Tibial nerve (tissue), 4 donors: ENCODE data around the gene AKAP11.

Experiments used
- CTCF ChIP-seq, 5 experiments: fragments of 200-600 bp in 3 of 5; fragments of 450-650 bp in 2 of 5; sonication (generic) in 3 of 5; IDR thresholded peaks; one replicate each; pipeline ENCODE4 v1.5.1; 2016 to 2019; ENCODE audit warnings: antibody characterized with exemption in 5 of 5, mild to moderate bottlenecking in 3 of 5, moderate library complexity in 2 of 5
- EP300 ChIP-seq, 2 donors: sonication (generic); formaldehyde crosslinking; IDR thresholded peaks; one replicate each; pipeline ENCODE4 v1.6.1; 2017; ENCODE audit warnings: antibody characterized with exemption in 2 of 2, mild to moderate bottlenecking in 1 of 2
- POLR2A ChIP-seq, 2 donors: fragments of 450-650 bp; IDR thresholded peaks; one replicate each; pipeline ENCODE4 v1.6.1; 2017; ENCODE audit warnings: antibody characterized with exemption in 2 of 2, mild to moderate bottlenecking in 2 of 2, moderate library complexity in 2 of 2

GRCh38 chr13:42355491-42356183 is 83.7 kb downstream of the AKAP11 start:
- TF ChIP-seq CTCF (IDR thresholded peaks at IDR 0.05) (no peak), POLR2A (IDR thresholded peaks at IDR 0.05) (no peak), EP300 (IDR thresholded peaks at IDR 0.05) (no peak)
